ENCODE measurements around the gene GVQW3. TPM values are rescaled to one million over a fixed set of nuclear protein-coding genes. Genes with fewer than 3 reads are reported as not detected.
A peak's percentile ranks its signal among the peaks of the same experiment; 100 is the strongest.

The GVQW3 gene
- 7.2 TPM for polyA plus RNA-seq (2012; ENCODE audit: insufficient read depth, insufficient read length, low read depth)

DNA sequence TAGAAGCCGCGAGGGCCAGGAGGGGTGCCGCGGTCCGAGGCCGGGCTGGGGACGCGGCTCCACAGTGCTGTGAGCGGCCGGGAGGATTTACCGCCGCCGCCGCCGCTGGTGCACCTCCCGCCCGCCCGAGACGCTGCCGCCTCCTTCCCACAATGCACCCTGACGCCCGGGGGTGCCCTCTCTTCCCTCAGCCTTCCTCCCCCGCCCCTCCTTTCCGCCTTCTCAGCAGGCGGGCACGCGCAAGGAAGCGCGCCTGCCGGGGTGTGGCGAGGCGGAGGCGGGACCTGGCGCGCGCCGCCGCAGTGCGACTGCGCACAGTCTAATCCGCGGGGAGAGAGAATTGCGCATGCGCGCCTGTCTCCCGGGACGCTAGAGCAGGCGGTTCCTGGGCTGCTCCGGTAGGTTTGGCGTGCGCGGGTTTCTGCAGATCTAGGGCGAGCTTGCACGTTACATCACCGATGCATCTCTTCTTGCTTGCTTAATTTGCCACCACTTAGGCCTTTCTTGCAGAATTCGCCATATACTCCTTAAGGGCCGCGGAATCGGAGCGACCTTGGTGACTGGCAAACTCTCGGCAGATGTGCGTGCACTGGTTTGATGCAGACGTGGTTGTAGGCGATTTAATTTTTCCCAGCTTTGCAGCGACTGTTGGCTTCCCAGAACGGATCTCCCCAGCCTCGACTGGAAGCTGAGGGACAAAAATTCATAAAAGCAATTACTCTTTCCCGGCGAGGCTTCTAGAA is at the start of gene GVQW3, which contains the start of gene THAP12:
Gene GVQW3, plus strand, starts transcription at position 347 of the 743 bp plus-strand sequence. CDS start 506 bp downstream, outside the sequence.
Gene THAP12, minus strand, starts transcription at position 156 of the 743 bp plus-strand sequence. CDS start 296 bp downstream, outside the sequence.
- DNase-seq = peak; percentile 99
- Histone ChIP-seq H3K36me3 (no peaks in the 10 kb centered on the region; the same call in 1 of the 2 replicates), H3K9me3 (no peaks in the 10 kb centered on the region), H3K4me3 (ENCODE audit: low read depth, low read length) (peak within 1 kb of the TSS; percentile 96), H3K4me1 (no peaks in the 10 kb centered on the region; the same call in 1 of the 2 replicates), H3K27me3 (no peaks in the 10 kb centered on the region)
- no peak for TF ChIP-seq CTCF (IDR thresholded peaks at IDR 0.05; ENCODE audit: low read depth, low read length)

GRCh38 chr11:76334826-76335389 is 46.2 kb upstream of the GVQW3 start:
- no peak for DNase-seq
- Histone ChIP-seq H3K4me1 (no peaks in the 10 kb centered on the region), H3K9me3 (peaks cover 2% of the 10 kb centered on the region; the same call in 1 of the 2 replicates), H3K36me3 (no peaks in the 10 kb centered on the region), H3K27me3 (no peaks in the 10 kb centered on the region), H3K4me3 (ENCODE audit: low read depth, low read length) (no peak overlapping the region)
- no peak for TF ChIP-seq CTCF (IDR thresholded peaks at IDR 0.05; ENCODE audit: low read depth, low read length)

DNA sequence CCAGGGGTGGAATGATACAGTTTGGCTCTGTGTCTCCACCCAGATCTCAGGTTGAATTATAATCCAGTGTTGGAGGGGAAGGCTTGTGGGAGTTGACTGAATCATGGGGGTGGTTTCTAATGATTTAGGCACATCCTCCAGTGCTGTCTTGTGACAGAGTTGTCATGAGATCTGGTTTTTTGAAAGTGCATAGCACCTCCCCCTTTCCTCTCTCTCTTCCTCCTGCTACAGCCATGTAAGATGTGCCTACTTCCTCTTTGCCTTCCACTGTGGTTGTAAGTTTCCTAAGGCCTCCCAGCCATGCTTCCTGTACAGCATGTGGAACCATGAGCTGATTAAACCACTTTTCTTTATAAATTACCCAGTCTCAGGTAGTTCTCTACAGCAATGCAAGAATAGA is 45.3 kb upstream of the GVQW3 start:
- no peak for DNase-seq
- Histone ChIP-seq H3K4me1 (no peaks in the 10 kb centered on the region), H3K4me3 (ENCODE audit: low read depth, low read length) (no peak overlapping the region), H3K9me3 (peaks cover 2% of the 10 kb centered on the region; the same call in 1 of the 2 replicates), H3K27me3 (no peaks in the 10 kb centered on the region), H3K36me3 (no peaks in the 10 kb centered on the region)
- no peak for TF ChIP-seq CTCF (IDR thresholded peaks at IDR 0.05; ENCODE audit: low read depth, low read length)

DNA sequence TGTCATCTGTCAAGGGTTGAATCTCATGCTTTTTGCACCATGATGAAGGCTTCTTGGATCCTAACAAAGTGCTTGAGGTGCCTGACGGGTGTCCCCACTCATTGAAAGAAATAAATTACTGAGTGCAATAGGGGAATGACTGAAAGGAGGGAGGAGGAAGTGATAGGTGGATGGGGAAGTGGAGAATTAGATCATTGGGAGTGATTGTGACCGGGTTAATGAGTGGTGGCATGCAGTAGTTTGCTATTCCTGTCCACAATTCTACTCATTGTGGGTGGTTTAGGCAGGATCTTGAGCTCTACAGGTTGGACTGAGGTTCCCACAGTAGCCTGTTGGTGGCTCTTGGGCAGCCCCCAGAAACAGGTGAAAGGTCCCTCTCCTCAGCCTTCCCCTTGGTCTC is 44.5 kb upstream of the GVQW3 start:
- H3K9me3 ChIP-seq = peaks cover 2% of the 10 kb centered on the region; the same call in 1 of the 2 replicates
- H3K27me3 ChIP-seq = no peaks in the 10 kb centered on the region
- no peaks in the 10 kb centered on the region for H3K36me3 ChIP-seq
- no peak for TF ChIP-seq CTCF (IDR thresholded peaks at IDR 0.05; ENCODE audit: low read depth, low read length)
- H3K4me3 ChIP-seq (ENCODE audit: low read depth, low read length) = no peak overlapping the region
- H3K4me1 ChIP-seq = no peaks in the 10 kb centered on the region
- no peak for DNase-seq

- DNase-seq = no peak
- no peak for TF ChIP-seq CTCF (IDR thresholded peaks at IDR 0.05; ENCODE audit: low read depth, low read length)
- H3K4me3 ChIP-seq (ENCODE audit: low read depth, low read length) = no peak overlapping the region
- no peaks in the 10 kb centered on the region for H3K36me3 ChIP-seq
- H3K9me3 ChIP-seq = peaks cover 2% of the 10 kb centered on the region; the same call in 1 of the 2 replicates
- no peaks in the 10 kb centered on the region for H3K4me1 ChIP-seq
- no peaks in the 10 kb centered on the region for H3K27me3 ChIP-seq
These were observed 43.7 kb upstream of the GVQW3 start for GRCh38 chr11:76337469-76337868.

DNA sequence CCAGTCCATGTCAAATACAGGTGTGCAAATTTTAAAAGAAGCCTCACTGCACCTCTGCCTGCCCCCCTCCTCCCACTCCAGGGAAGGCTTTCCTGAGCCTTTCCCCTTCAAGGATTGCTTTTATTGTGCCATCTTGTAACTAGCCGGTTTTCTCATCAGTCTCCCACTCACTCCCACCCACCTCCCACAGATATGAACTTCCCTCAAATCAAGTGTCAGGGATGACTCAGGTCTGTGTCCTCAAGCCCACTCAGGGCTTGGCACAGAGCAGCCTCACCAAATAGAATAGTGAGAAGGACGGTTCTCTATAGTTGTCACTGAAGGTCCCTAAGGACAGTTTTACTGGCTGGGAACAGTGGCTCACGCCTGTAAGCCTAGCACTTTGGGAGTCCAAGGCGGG is 43.2 kb upstream of the GVQW3 start:
- no peaks in the 10 kb centered on the region for H3K36me3 ChIP-seq

More for the DNA sequence above, 43.2 kb upstream of the GVQW3 start:
- no peak for TF ChIP-seq CTCF (IDR thresholded peaks at IDR 0.05; ENCODE audit: low read depth, low read length)
- no peaks in the 10 kb centered on the region for H3K27me3 ChIP-seq
- H3K9me3 ChIP-seq = peaks cover 2% of the 10 kb centered on the region; the same call in 1 of the 2 replicates
- DNase-seq = no peak
- H3K4me1 ChIP-seq = no peaks in the 10 kb centered on the region
- H3K4me3 ChIP-seq (ENCODE audit: low read depth, low read length) = no peak overlapping the region

Measured in BE2C (cell line).